ENCODE data around the gene KRT3. TPM values are rescaled to one million over a fixed set of nuclear protein-coding genes. Genes with fewer than 3 reads are reported as not detected.

The KRT3 gene
- total and polyA plus RNA-seq, 2 donors from 2014 or later: not detected

DNA sequence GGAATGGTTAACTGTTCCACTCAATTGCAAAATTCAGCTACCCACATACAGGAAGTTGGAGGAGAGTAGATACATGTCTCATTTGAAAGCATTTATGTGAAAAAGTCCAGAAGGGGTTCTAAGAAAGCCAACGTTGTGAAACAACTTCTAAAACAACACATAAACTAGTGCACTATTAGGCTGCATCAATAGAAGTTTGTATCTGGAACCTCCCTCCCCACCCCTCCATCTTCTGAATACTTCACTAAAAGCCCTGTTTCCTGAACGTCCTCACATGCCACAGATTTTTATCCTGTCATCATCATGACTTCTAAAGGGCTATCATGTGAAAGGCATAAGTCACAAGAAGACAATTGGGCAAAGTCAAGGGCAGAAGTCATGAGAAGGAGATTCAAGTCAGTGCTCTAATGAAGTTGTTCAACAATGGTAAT is 32.7 kb upstream of the KRT3 start:
- TF ChIP-seq, protein P1, sequence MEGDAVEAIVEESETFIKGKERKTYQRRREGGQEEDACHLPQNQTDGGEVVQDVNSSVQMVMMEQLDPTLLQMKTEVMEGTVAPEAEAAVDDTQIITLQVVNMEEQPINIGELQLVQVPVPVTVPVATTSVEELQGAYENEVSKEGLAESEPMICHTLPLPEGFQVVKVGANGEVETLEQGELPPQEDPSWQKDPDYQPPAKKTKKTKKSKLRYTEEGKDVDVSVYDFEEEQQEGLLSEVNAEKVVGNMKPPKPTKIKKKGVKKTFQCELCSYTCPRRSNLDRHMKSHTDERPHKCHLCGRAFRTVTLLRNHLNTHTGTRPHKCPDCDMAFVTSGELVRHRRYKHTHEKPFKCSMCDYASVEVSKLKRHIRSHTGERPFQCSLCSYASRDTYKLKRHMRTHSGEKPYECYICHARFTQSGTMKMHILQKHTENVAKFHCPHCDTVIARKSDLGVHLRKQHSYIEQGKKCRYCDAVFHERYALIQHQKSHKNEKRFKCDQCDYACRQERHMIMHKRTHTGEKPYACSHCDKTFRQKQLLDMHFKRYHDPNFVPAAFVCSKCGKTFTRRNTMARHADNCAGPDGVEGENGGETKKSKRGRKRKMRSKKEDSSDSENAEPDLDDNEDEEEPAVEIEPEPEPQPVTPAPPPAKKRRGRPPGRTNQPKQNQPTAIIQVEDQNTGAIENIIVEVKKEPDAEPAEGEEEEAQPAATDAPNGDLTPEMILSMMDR (IDR thresholded peaks at IDR 0.05; ENCODE audit: borderline replicate concordance, extremely low read depth, insufficient read depth): no peak
- DNase-seq (no peak), FAIRE-seq (no peak)
- intact Hi-C loops (cut with DNase I): no loop called here
- Histone ChIP-seq H3K9ac (ENCODE audit: low read length in 3 of 3) (no peak overlapping the region), H3K27me3 (ENCODE audit: control insufficient read depth, insufficient read depth, low read length) (no peaks in the 10 kb centered on the region), H3K36me3 (ENCODE audit: control insufficient read depth in 2 of 3, insufficient read depth in 3 of 3, low read length in 3 of 3) (no peaks in the 10 kb centered on the region), H3K27ac (ENCODE audit: low read depth in 2 of 2, low read length in 2 of 2) (no peak overlapping the region), H3K4me1 (ENCODE audit: control insufficient read depth in 2 of 3, insufficient read depth in 2 of 3, low read depth in 1 of 3, low read length in 3 of 3) (no peaks in the 10 kb centered on the region), H3K4me3 (ENCODE audit: low read length in 3 of 3) (no peak overlapping the region), H3K9me3 (ENCODE audit: control insufficient read depth in 2 of 3, insufficient read depth in 1 of 3, low read length in 3 of 3) (no peaks in the 10 kb centered on the region)

DNA sequence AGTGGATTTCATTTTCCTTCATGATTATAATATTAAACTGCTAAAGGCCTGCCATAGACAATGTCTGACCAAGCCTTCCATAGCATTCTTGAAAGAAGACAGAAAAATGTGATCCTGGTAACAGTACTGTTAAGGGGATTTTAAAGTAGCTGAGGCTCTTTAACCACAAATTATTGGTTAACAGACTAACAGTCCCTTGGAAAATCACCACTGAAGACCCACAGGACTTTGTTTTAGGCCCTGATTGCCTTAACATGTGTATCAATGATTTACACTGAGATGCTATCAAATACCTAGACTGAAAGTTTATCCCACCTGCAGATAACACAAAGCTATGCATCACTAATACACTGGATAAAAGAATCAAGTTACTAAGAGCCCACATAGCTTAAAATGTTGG is 32.2 kb upstream of the KRT3 start:
- TF ChIP-seq, protein P1 (IDR thresholded peaks at IDR 0.05; ENCODE audit: borderline replicate concordance, extremely low read depth, insufficient read depth): no peak
- Histone ChIP-seq H3K4me3 (ENCODE audit: low read length in 3 of 3) (no peak overlapping the region), H3K27me3 (ENCODE audit: control insufficient read depth, insufficient read depth, low read length) (no peaks in the 10 kb centered on the region), H3K9ac (ENCODE audit: low read length in 3 of 3) (no peak overlapping the region), H3K27ac (ENCODE audit: low read depth in 2 of 2, low read length in 2 of 2) (no peak overlapping the region), H3K36me3 (ENCODE audit: control insufficient read depth in 2 of 3, insufficient read depth in 3 of 3, low read length in 3 of 3) (no peaks in the 10 kb centered on the region), H3K9me3 (ENCODE audit: control insufficient read depth in 2 of 3, insufficient read depth in 1 of 3, low read length in 3 of 3) (no peaks in the 10 kb centered on the region), H3K4me1 (ENCODE audit: control insufficient read depth in 2 of 3, insufficient read depth in 2 of 3, low read depth in 1 of 3, low read length in 3 of 3) (no peaks in the 10 kb centered on the region)
- FAIRE-seq (no peak), DNase-seq (no peak)
- intact Hi-C loops (cut with DNase I): no loop called here

DNA sequence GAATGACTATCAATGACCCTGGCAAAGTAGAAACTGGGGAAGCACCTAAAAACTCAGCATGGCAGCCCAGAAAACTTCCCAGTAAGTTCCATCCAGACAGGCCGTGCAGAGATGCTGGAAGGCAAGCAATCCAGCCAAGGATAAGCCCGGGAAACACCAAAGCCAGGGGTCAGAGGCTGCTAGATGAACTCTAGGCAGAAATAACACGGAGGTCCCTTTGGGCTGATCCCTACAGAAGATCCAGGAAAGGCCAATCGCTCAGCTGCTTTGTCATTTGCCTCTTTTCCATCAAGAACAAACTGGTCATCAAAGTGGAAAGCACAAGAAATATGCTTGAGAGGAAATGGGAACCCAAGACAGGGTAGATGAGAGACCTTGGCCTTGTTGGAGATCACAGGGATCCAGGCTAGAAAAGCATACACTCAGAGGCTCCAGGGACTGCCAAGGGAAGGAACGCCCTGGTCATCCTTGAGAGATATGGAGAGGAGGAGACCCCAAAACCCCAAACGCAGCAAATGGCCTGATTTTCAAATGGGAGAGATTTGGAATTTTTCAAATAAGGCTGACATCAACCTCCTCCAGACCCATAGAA is 31.7 kb upstream of the KRT3 start:
- Histone ChIP-seq H3K9me3 (ENCODE audit: control insufficient read depth in 2 of 3, insufficient read depth in 1 of 3, low read length in 3 of 3) (no peaks in the 10 kb centered on the region), H3K4me1 (ENCODE audit: control insufficient read depth in 2 of 3, insufficient read depth in 2 of 3, low read depth in 1 of 3, low read length in 3 of 3) (no peaks in the 10 kb centered on the region), H3K4me3 (ENCODE audit: low read length in 3 of 3) (no peak overlapping the region), H3K36me3 (ENCODE audit: control insufficient read depth in 2 of 3, insufficient read depth in 3 of 3, low read length in 3 of 3) (no peaks in the 10 kb centered on the region), H3K9ac (ENCODE audit: low read length in 3 of 3) (no peak overlapping the region), H3K27me3 (ENCODE audit: control insufficient read depth, insufficient read depth, low read length) (no peaks in the 10 kb centered on the region), H3K27ac (ENCODE audit: low read depth in 2 of 2, low read length in 2 of 2) (no peak overlapping the region)
- FAIRE-seq (no peak), DNase-seq (no peak)
- intact Hi-C loops (cut with DNase I): no loop called here
- TF ChIP-seq, protein P1 (IDR thresholded peaks at IDR 0.05; ENCODE audit: borderline replicate concordance, extremely low read depth, insufficient read depth): no peak
